RWPE1 (cell line): ENCODE data around the gene ZFX.

Experiments used
- CTCF ChIA-PET: fragments of 350-600 bp; sonication (Branson Sonifier 250); formaldehyde crosslinking; extraction: SDS; loops from one replicate; lab custom pipeline; 2021; lab: Yijun Ruan, JAX
- POLR2A ChIA-PET: fragments of 400-600 bp; formaldehyde crosslinking; extraction: SDS; loops from one replicate; lab custom pipeline; 2020; ENCODE audit warnings: antibody characterized with exemption; ENCODE audit not compliant: low non-redundant PET; lab: Yijun Ruan, JAX
- DNase-seq: peaks from one replicate; pipeline ENCODE4 v3.0.0; 2012; ENCODE audit warnings: low spot score
- H3K27ac ChIP-seq: fragments of 450-650 bp; 2 replicates; pipeline ENCODE4 v1.5.1; 2017
- TF ChIP-seq, protein P1 (sequence below): fragments of 450-650 bp; conservative IDR thresholded peaks from 2 replicates; pipeline ENCODE4 v1.5.1; 2017; ENCODE audit warnings: low read depth, mild to moderate bottlenecking

The ZFX gene

DNA sequence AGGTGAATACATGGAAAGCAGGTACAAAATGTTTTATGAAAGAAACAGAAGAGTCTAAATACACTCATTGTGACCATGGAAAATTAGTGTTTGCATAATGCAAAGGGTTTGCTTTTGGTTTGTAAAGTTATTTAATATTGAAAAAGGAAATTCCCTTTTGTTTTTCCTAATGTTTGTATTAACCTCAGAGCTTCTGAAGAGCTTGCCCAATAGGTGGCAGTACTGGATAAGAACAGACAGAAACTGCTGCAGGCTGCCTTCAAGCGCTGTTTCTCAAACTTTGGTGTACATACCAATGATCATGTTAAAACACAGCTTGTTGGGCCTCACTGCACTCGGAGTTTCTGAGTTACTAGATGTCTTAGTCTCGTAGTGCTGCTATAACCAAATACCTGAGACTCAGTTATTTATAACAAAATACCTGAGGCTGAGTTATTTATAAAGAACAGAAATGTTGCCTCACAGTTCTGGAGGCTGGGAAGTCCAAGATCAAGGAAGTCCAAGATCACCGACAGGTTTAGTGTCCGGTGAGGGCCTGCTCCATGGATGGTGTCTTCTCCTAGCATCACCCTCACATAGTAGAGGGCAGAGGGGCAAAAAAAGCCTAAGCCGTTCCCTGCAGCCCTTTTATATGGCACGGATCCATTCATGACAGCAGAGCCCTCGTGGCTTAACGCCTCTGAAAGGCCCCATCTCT is 110.2 kb downstream of the ZFX start:
- DNase-seq, result peak; percentile 20
- TF ChIP-seq, protein P1, sequence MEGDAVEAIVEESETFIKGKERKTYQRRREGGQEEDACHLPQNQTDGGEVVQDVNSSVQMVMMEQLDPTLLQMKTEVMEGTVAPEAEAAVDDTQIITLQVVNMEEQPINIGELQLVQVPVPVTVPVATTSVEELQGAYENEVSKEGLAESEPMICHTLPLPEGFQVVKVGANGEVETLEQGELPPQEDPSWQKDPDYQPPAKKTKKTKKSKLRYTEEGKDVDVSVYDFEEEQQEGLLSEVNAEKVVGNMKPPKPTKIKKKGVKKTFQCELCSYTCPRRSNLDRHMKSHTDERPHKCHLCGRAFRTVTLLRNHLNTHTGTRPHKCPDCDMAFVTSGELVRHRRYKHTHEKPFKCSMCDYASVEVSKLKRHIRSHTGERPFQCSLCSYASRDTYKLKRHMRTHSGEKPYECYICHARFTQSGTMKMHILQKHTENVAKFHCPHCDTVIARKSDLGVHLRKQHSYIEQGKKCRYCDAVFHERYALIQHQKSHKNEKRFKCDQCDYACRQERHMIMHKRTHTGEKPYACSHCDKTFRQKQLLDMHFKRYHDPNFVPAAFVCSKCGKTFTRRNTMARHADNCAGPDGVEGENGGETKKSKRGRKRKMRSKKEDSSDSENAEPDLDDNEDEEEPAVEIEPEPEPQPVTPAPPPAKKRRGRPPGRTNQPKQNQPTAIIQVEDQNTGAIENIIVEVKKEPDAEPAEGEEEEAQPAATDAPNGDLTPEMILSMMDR, result peak; percentile 48
- no peak overlapping the region for H3K27ac ChIP-seq
- ChIA-PET POLR2A (no interaction called here), CTCF (interaction anchor here (0.5 to 0.9 kb wide), 6 partner anchors 8 to 1105 kb away, joined by 3 to 4 read pairs (median 3); partner anchors contain the start of gene SUPT20HL2)

- ChIA-PET POLR2A (no interaction called here), CTCF (interaction anchor here (0.5 kb wide), 1 partner anchor 130 kb away, joined by 3 read pairs; no protein-coding TSS in a partner anchor)
- TF ChIP-seq, protein P1, result no peak
- DNase-seq, result no peak
- no peak overlapping the region for H3K27ac ChIP-seq
Measured at GRCh38 chrX:24260842-24261550, 111.5 kb downstream of the ZFX start.

DNA sequence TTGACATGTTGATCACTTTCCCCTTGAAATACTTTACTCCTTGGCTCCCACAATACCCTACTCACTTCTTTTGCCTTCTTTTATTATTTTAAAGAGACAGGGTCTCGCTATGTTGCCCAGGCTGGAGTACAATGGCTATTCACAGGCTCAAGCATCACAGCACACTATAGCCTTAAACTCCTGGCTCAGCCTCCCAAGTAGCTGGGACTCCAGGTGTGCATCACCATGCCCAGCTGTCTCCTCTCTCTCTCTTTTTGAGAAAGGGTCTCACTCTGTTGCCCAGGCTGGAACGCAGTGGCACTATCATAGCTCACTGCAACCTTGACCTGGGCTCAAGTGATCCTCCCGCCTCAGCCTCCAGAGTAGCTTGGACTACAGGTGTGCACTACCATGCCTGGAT is 112.8 kb downstream of the ZFX start:
- TF ChIP-seq, protein P1, result no peak
- POLR2A ChIA-PET, result no interaction called here
- CTCF ChIA-PET, result no interaction called here
- H3K27ac ChIP-seq, result no peak overlapping the region
- DNase-seq, result no peak

- TF ChIP-seq, protein P1, result no peak
- no peak for DNase-seq
- H3K27ac ChIP-seq, result no peak overlapping the region
- ChIA-PET CTCF (interaction anchor here (0.7 kb wide), 1 partner anchor 132 kb away, joined by 3 read pairs; no protein-coding TSS in a partner anchor), POLR2A (no interaction called here)
Measured at GRCh38 chrX:24264383-24264782, 114.9 kb downstream of the ZFX start.
